Measurements from ENCODE around the gene MEGF11.

Gene MEGF11

DNA sequence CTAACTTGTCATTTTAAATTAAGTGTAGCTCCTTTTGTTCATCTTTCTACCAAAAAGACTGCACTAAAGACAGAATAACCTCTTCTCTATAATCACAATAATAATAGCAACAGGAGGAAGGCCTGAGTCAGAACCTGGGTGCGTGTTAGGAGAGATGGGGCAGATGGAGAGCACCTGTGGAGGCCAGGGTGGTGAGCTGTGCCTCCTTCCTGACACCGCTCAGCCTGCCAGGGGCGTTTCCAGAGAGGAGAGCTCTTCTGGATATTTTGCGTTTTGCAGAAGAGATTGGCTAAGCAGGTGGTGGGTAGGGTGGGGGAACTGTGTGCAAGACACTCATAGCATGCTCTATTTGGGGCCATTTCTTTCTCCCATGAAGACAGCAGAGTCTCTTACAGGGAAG lies 83.5 kb downstream of the MEGF11 start:
- DNase-seq (ENCODE audit: low spot score) = no peak

DNA sequence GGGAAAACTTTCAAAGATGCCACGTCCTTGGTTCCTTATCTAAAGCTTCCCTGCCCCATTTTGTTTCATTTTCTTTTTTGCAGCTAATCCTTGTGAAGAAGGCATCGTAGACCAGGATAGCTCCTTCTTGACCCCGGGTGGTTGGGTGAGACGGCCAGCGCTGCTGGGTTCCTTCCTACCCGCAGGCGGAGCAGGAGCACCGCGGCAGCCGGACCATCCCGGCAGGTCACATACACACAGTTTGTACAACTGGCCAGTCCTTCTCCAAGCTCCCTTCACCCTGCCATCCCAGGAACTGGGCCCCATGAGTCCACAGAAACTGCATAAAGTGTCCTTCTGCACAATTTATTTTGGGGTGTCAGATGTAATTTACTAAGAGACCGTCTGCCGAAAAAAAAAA lies 83.9 kb downstream of the MEGF11 start:
- DNase-seq (ENCODE audit: low spot score) = no peak

DNA sequence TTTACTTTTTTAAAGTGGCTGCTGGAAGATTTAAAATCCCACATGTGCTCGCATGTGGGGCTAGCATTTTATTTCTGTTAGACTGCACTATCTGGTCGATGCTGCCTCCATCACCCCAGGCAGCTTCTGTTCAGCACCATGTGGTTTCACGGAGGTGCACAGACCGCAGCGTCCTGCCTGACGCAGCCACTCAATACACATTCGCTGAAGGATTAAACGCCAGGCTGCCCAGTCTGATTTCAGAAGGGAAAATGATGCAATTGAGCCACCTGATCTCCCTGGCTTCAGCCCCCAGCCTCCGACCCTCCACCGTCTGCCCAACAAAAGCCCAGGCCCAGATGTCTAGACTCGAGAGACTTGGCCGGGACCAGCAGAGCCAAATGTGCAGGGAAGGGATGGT lies 84.5 kb downstream of the MEGF11 start:
- no peak for DNase-seq (ENCODE audit: low spot score)

DNA sequence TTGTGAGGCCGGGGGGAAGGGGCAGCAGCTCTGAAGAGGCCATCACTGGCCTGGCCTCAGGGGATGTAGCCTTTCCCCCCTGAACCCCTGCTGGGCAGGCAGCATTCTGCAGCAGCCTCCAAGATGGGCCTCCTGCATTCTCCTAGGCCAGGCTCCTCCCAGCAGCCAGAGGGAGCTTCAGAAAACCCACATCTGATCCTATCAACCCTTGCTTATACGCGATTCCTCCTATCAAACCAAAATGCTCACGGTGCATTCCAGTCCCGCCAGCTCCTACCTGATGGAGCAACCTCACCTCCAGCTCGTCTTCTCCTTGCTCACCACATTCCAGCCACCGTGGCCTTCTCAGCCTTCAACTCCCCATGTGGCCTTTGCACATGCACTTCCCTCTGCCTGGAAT lies 85.7 kb downstream of the MEGF11 start:
- no peak for DNase-seq (ENCODE audit: low spot score)

DNA sequence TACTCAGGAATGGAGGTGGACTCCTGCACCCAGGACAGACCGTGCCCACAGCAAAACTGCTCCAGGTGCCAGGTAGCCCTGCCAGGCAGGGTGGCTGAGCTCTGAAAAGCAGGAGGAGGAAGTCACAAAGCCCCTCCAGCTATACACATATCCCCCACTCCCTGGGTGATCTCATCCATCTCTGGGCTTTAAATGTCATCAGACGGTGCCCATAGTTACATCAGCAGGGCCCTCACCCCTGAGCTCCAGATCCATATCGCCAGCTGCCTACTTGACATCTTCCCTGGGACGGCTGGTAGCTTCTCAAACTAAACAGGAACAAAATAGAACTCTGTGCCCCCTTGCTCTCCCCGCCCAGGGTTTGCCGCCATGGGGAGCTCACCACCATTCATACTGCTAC lies 87.7 kb downstream of the MEGF11 start:
- no peak for DNase-seq (ENCODE audit: low spot score)

DNA sequence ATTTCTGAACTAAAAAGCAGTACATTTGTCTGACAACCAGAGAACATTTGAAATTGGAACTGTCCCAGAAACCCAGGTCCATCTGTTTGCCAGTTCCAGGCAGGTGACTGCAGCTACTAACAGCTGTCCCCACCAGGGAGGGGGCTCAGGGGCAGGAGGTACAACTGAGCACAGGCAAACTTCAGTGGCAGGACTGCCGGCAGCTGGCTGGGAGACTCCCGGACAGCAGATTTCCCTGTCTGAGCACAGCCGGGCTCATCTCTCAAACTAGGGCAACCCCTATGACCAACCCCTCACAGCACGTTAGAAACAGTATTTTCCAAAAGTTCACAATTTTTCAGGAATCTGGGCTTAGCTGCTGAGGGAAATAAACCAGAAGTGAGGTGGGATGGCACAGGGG lies 88.8 kb downstream of the MEGF11 start:
- DNase-seq (ENCODE audit: low spot score) = no peak

DNA sequence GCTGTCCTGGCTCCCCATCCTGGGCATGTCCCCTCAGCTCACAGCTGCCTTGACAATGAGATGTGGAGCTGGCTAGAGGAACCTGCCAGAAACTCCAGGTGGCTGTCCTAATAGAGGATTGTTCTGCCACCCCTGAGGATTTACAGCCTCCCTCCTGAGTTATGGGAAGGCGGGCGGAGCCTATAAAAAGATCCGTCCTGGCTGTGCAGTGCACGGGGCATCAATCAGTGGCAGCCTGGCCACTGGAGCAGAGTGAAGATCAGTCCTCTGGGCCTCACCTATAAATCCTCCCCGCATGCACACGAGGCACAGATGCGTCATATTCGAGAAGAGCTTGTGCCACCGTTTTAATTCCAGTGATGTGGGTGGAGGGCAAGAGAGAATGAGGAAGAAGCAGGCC lies 90.0 kb downstream of the MEGF11 start:
- DNase-seq (ENCODE audit: low spot score) = no peak

DNA sequence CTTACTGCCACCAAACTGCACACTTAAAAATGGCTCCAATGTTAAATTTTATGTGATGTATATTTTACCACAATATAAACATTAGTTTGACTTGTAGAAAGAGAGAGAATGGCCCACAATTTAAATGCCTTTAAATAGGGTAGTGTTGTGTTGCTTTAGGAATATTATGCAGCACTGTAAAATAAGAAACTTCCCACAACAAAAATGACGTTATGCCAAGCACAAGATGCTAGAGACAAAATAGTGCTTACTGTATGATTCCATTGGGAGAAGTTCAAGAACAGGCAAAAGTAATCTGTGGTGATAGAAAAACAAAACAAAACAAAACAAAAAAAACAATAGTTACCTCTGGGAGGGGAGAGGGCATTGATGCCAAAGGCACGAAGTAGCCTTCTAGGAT lies 91.3 kb downstream of the MEGF11 start:
- DNase-seq (ENCODE audit: low spot score) = no peak

DNA sequence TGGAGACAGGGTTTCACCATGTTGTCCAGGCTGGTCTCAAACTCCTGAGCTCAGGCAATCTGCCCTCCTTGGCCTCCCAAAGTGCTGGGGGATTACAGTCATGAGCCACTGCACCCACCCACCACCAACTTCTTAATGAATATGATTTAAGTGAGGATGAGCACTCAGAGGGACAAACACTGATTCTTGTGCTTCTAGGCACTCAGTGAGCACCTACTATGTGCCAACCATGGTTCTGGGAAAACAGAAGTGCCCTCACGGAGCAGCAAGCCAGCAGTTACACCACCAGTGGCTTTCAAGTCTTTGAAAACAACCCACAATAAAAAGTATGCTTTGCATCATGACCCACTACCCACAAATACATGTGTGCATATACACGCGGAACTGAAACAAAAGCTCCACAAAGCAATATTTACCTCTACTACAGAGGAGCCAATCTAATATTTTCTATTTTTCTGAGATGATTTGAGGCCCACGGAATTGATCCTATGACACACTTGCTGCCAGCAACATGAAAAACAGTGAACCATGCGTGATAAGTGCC lies 91.9 kb downstream of the MEGF11 start:
- DNase-seq (ENCODE audit: low spot score) = no peak

DNA sequence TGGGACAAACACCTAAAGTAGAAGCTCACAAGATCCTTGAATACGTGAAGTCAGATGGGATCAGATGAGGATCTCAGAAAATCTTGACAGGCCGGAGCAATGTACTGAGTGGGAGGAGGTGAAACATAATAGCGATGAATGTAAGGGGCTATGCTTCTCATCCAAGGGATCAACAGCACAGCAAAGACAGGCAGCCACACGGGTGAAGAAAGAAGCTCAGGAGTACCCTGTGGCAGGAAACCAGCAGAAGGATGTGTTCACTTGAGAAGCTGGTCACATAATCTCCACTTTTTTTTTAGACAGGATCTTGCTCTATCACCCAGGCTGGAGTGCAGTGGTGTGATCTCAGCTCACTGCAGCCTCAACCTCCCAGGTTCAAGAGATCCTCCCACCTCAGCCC lies 92.4 kb downstream of the MEGF11 start:
- DNase-seq (ENCODE audit: low spot score) = no peak

DNA sequence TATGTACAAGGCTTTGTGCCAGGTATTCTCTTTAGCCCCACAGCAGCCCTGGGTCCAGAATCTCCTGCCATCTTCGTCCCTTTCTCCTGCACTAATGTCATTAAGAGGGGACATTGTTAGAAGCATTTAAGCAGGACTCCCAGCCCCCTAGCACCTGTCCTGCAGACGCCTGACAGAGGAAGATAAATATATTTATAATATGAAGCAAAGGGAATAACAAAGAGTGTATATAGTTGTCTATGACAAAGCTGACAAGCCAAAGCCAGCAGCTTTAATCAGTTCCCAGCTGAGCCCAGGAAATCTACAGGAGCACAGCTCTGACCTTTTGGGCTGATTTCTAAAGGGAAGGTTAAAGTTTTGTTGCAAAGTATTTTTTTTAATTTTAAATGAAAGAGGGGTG lies 96.0 kb downstream of the MEGF11 start:
- DNase-seq (ENCODE audit: low spot score) = no peak

DNA sequence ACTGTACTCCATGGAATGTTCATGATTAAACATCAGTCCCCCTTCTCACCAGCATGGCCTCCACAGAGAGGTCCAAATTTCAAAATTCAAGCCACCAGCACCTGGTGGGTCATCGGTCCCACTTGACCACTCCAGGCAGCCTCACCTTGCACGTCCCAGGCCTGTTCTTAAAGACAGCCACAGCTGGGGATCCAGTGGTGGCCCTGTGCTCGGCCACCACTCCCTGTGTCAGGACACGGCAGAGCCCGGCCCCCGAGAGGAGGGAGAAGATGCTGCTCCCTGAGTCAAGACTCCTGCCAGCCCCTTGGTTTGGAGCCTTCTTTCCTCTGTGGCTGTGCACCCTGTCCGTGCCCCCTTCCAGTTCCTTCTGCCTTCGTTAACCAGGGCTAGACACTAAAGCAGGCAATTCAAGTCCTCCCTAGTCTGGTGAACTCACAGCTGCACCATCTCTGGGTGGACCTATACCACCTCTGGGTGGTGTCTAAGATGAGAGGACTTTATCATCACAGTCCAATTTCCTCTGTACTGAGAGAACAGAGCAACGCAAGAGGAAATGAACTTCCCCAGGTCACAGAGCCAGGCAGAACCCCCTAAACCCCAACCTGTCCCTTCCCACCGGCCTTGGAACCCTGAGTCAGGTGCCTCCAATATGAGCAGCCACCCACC lies 97.1 kb downstream of the MEGF11 start:
- no peak for DNase-seq (ENCODE audit: low spot score)

DNA sequence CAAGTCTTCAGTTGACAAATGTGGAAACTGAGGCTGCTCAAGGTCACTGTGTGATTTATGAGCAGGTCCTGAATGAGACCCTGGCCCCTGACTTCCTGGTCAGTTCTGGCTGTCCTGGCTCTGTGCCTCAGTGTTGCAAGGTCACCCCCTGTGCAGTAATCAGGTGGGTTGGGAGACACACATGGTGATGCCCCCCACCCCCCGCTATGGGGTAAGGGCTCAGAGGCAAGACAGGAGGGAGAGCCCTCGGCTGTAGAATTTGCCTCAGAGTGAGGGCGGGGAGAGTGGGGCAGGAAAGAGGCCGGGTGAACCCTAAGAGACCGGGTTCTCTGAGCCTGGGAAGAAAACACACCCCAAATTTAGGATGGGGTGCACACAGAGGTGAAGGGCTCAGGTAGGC lies 98.5 kb downstream of the MEGF11 start:
- DNase-seq (ENCODE audit: low spot score) = no peak

DNA sequence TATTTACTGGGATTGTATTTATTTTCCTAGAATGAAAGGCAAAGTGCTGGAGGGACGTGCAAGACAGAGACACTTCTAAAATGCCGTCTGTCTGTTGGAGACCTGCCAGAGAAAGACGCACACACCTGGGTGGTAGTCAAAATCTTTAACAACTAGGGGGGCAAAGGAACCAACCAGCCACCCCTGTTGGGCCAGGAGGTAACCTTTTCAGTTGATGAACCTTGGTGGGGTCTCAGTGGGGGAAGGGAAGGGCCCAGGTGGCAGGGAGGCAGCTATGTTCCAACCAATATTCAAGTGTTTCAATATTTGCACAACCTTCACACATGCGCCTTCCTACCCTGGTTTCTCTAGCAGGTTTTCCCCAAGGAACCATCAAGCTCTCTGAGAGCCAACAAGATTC lies 99.0 kb downstream of the MEGF11 start:
- no peak for DNase-seq (ENCODE audit: low spot score)

DNA sequence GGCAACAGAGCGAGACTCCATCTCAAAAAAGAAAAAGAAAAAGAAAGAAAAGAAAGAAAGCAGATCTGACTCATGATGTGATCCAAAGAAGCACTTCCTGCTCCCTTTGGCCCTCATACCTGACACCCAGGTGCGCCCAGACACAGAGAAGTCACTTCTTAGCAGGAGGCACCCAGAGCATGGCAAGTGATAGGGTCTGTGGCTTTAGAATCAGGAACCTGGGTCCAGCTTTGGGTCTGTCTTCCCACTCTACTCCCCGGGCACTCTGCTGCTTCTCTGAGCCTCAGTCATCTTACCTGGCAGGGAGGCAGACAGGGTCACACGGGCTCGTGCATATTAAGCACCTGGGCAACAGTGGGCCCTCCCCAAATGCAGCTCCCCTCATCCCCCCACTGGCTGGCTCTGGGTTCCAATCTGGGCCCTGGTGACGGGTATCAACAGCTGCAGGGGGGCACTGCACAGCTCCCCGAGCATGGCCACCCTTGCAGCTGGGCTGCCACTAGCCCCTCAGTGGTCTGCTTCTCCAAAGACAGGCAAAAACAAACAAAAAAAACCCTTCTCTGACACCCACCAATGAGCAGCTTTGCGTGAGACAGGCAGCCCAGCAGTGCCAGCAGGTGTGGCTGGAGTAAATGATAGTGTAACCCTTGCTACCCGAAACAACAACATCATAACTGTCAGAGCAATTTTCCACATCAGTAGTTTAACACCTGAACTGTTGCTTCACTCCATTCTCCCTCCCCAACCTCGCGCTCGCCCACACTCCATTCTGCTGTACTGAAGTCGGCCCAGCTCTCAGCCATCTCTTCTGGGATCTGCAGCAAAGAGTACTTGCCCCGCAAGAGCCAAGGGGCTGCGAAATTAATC lies 99.8 kb downstream of the MEGF11 start:
- DNase-seq (ENCODE audit: low spot score) = no peak

DNA sequence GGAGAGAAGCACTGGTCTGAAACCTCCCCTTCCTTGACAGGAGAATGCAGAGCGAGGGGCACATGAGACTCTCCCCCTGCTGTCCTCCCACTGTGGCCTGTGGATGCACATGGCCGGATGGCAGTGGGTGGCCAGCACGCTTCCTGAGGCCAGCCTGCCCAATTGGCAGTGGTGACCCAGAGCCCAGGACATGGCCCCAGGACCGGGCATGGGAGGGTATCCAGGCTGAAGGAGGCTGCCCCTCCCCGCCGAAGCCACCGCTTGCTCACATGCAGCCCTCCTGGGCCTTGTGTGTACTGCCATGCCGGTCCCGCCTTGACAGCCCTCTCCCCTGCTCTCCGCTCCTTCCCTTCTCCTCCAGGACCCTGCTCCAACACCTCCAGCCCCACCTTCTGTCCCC lies 100.9 kb downstream of the MEGF11 start:
- DNase-seq (ENCODE audit: low spot score) = no peak

DNA sequence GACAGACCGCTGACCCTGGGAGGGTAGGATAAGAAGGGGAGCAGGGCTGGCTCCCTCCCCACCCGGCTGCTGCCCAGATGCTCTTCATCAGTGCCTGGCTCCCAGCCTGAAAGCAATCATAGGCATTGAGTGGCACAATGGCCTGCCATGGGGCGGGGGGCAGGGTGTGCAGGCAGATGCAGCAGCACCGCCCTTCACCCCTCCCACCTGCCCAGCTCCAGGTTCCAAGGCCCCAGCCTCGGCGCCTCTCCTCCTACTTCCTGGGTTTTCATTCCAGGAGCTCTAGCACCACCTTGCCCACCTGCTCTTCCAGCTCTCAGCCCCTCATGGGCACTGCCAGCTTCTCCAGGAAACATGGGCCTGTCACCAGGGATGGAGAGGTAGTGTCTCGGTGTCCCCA lies 101.7 kb downstream of the MEGF11 start:
- DNase-seq (ENCODE audit: low spot score) = no peak

DNA sequence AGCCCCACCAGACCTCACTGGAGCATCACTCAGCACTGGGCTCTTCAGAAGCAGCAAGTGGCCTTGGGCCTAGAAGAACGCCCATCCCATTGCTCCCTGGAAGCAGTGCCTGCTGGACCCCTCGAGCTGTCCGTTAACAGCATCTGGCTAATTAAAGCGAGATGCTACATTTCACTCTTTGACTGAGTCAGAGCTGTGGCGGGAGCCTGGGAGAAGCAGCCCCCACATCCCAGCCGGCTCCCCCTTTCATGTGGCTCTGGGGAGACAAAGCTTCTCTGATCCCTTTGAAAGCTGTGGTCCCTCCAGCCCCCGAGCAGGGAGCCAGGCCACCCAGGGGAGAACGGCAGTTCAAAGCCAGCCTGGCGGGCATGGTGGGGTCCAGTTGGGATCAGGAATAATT lies 103.7 kb downstream of the MEGF11 start:
- no peak for DNase-seq (ENCODE audit: low spot score)

DNA sequence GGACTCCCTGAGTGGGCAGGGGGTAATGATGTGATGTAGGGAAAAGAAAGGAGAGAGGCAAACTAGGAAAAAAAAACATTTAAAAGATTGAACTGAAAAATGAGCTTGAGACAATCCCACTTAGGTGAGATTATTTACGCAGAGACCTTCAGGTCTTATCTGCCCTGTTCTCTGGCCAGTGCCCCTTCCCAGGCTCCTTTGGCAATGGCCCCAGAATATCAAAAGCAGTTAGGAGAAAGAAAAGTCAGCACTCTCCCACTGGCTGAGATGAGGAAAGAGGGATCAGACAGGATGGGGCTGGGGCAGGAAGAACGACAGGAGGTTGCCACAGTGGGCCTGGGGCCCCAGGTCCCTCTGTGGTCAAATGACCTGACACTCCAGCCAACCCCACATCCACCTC lies 105.4 kb downstream of the MEGF11 start:
- DNase-seq (ENCODE audit: low spot score) = no peak

DNA sequence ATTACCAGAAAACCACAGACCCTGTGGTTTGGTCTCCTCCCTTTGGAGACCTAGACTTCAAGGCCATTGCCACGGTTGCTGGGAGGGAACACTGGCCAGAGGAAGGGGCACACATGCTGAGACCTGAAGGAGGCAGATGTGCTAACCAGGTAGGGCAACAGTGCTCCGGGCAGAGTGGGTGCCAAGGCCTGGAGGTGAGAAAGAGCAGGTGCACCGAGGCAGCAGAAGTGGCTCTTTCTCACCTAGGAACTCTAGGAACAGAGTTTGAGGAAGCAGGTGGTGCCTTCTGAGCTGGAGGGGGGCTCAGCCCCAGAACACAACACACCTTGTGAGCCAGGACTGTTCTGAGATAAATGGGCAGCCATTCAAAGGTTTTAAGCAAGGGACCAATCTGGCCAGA lies 106.1 kb downstream of the MEGF11 start:
- no peak for DNase-seq (ENCODE audit: low spot score)

DNA sequence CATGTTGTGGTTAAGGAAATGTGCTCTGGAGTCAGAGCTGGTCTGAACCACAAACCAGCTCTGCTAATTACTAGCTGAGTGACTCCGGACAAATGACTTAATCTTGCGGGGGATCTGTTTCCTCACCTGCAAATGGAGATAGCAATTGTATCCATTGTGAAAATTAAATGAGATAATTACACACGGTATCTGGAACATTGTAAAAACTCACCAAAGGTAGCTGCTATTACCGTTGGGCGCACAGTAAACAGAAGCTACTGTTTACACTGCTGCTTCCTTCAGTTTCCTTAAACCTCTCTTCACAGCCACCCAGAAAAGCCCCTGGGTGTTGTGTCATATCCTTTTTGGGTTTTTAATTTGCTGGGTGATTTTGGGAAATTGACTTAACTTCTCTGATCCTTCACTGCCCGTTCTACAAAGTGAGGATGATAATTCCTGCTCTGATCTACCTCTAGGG lies 107.8 kb downstream of the MEGF11 start:
- DNase-seq (ENCODE audit: low spot score) = no peak

DNA sequence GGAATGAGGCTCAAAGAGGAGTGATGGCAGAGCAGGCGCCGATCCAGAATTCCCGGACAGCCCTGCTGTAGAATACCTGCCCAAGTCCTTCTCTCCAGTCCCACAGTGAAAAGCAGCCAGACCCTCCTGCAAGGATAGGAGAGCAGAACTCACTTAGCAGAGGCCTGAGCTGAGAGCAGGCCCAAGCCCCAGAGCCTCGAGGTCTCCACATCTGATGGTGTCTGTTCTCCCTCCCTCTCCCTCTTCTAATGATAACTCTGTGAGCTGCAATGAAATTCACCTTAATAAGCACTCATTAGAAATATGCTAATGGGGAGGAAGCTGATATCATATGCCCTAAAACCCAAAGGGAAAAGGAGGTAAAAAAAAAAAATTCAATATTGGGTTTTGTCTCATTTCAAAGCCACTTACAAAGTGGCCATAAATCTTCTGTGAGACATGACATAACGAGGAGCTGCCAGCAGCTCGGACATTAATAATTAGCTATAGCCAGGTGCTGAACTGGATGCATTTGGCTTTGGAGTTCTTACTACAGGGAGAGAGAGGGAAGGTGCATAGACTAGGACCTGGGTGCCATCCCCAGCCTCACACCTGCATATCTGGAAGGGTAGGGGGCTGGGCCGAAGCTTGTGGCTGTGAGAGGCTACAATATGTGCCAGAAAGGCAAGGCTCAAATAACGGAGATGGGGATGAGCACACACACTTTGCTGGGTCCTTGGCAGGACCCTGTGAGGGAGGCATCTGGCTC lies 108.4 kb downstream of the MEGF11 start:
- no peak for DNase-seq (ENCODE audit: low spot score)

DNA sequence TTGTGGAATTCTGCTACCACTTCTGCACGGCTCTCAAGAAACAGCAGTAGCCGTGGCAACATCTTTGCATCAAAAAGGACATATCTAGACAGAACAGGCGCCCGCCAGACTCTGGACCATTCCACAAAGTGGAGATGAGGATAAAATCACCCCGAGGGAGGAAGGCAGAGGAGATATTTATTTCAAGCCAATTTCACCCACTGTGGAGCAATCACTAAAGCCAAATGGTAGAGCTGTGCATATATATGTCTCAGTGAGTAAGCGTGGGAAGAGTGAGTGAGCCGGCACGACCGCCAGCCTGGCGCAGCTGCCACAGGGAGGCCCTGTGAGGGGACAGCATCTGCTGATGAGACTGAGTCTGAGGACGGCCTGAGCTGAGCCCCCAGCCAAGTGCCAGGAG lies 111.3 kb downstream of the MEGF11 start:
- no peak for DNase-seq (ENCODE audit: low spot score)
